A204.1 (cell line): ENCODE measurements around the gene SLF2.
"Not testable (repeated sequence)": the region's sequence is repeated elsewhere in the genome, so short reads cannot be mapped to it uniquely, and the experiment has no call there.

Experiments used
- FAIRE-seq: peaks from 2 replicates; lab custom pipeline; 2012; peaks lifted over from hg19 to GRCh38; lab: Jason Lieb, UNC

Gene SLF2

DNA sequence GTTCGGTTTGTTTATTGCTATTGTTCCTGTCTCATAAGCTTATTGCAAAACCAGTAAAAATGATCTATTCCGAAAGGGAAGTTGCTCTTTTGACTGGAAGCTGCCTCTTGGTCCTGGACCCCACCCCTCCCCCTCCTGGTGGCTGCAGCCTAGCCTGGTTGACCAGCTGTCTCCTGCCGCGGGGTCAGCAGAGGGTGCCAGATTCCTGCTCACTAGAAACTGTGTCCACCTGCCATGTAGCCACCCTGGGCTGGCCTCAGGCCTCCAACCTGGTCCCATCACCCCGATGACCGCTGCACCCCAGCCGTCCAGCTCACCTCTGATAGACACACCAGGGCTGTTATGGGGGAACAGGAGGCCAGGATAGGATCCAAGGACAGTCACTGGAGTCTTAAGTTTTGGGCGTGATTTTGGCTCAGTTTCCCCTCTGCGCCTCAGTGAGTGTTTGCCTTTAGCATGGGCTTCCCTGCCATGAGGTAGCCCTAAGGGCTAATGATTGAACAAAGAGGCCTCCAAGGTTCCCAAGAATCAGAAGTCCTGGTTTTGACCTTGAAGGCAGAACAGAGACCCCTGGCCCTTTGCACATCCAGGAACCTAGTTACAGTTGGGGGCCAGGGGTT lies 32.9 kb upstream of the SLF2 start:
- FAIRE-seq, result no peak

DNA sequence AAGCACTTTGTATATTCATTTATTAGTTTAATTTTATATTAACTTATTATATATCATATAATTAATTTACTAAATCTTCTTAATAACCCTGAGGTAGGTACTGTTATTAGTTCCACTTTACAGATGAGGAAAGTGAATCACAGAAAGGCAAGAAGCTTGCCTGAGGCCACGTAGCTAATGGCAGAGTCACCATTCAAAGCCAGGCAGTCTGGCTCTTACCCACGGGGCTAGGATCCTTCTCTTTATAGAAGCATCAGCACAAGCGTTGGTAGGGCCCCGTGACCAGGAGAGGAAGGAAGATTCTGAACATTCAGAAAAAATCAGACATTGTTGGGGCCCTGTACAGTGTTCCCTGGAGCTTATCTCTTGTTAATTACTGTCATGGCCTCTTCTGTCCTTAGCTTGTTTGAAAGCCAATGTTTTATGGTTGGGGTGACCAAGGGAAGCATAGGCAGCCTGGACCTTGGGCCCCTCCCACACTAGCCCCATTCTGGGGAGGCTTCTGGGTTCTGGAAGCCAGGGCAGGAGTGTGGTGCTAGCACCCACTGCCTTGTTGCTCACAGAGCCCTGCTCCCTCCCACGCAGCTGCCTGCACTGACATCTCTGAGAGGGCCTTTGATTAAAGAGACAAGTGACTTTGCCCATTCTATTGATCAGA lies 31.1 kb upstream of the SLF2 start:
- no peak for FAIRE-seq

DNA sequence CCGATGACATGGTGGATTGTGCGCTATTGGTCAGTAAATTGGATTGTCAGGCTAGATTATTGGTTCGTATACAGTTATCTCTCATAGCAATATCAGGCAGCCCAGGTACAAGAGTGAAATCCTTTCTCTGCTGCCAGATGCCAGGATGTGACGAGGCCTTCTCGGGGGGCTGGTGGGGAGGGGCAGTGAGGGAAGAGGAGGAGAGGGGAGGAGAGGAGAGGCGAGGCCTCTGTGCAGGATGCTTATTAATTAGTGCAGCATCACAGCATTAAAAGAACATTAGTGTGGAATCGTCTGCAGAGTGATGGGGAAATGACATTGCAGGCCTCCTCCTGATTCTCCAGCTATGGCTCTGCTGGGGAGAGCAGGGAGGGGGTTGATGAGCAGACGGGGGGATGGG lies 30.5 kb upstream of the SLF2 start:
- FAIRE-seq, result no peak

DNA sequence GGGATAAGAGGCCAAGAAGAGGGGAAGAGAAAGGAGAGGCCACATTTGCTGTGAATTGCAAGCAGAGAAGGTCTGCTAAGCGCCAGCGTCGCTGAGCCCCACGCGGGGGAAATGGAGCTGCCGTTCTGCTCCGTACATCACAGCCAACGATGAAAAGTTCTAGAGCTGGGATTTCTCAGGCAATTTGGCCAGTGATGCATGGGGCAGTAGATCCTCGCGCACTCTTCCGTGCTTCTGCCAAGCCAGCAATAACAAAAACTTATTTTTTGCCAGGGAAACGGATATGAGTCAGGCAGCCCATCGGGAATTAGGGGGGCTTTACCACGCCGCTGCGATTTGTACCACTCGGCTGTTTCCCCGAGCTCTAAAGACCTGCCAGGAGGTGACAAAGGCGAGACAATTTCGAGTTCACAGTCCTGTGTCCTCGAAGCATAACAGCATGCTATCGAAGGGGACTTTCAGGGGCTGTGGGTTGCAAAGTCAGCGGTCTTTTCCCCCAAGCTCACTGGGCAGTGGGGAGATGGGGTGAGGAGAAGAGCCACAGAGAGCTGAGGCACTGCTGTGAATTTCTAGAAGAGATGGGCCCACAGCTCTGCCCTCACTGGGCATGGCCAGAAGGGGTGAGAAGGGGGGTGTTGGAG lies 30.0 kb upstream of the SLF2 start:
- no peak for FAIRE-seq

DNA sequence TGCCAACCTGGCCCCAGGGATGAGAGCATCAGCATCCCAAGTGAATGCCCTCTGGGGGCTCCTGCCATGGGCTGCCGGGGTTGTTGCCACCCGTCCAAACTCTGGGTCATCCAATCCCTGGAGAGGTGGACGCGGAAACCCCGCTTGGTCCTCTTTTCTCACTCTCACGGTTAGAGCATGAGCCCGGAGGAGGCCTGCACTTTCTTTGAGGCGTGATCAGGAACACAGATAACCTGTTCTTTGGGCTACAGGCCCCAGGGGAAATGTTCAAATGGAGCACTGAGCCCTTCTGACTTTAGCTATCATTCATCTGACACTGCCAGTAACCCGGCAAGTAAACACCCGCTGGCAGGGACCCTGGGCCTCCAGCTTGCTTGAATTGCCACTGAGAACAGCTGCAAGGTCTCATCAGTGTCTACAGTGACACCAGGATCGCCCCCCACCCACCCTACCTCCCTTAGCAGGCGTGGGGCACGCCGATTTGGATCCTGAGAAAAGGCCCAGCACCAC lies 29.4 kb upstream of the SLF2 start:
- FAIRE-seq, result no peak

DNA sequence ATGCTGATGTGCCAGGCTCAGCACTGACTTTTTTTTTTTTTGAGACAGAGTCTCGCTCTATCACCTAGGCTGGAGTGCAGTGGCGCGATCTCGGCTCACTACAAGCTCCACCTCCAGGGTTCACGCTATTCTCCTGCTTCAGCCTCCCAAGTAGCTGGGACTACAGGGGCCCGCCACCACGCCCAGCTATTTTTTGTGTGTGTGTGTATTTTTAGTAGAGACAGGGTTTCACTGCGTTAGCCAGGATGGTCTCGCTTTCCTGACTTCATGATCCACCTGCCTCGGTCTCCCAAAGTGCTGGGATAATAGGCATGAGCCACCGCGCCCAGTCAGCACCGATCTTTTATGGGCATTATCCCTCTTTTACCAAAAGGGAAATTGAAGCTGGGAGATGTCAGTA lies 27.2 kb upstream of the SLF2 start:
- FAIRE-seq, result not testable (repeated sequence)

DNA sequence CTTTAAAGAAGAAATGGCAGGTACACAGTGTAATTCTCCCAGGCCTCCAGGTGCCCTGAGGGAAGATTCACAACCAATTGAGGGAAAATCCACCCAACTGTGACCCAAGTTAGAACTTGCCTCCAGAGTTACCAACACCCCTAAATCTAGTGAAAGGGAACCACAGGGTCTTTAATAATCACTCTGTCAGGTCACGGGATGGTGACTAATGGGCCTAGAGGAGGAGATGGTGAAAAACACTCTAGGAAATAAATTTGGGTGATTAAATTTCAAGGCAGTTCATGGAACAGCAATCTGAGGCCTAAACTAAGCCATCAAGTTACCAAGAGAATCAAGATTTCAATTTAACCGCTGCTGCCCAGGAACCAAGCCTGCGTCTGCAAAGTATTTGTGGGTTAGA lies 26.7 kb upstream of the SLF2 start:
- FAIRE-seq, result no peak

DNA sequence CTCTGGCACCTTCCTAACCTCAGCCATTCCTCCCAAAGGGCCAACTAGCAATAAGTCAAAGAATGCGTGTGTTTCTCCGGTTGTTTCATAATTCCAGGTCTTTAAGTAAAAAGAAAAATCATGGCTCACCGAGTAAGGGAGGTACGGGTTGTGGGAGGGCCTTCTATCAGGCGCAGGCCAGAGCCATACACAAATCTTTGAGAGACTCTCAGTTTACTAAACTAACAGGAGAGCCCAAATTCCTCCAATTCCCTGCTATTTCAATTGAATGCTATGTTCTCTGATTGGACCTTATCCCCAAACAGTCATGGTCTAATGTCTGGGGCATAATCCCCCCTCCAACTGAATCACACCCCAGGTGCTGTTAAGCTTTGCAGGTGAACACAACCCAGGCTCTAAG lies 26.2 kb upstream of the SLF2 start:
- FAIRE-seq, result no peak

DNA sequence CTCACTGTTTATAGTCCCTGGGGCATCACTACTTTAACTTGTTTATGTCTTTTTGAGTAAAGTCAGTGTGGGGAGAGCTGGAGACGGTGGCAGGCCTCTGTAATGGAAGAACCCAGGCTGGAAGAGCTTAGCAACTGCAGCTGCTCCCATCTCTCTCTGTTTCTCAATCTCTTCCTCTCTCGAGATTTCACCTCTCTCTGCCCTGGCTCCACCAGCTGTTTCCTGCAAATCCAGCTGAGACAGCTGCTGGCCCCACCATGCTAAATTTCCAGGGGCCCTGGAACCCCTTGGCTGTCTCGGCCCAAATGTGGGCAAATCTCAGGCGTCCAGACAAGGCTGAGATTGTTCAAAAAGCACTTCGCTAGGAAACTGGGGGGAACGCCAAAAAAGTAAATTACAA lies 25.8 kb upstream of the SLF2 start:
- FAIRE-seq, result no peak

DNA sequence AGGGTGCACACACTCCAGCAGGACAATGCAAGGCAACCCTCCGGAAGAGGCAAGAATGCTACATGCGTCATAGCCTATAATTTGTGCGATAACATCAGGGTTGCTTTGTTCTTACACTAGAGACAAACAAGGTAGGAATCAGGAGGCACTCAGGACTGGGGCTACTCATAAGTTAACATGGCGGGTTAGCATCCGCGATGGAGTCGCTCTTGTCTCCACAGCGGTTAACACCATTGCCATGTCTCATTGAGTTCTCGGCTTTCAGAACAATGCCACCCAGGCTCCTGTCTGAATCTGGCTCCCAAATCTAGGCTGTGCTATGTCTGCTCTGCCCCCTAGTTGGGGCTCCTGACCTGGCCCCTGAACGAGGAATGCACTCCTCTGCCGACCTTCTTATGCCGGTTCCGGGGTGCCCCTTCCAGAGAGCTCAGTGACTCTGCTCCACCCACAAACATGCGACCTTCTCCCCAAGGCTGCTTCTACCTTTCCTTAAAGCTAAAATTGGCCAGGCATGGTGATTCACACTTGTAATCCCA lies 24.9 kb upstream of the SLF2 start:
- FAIRE-seq, result no peak

DNA sequence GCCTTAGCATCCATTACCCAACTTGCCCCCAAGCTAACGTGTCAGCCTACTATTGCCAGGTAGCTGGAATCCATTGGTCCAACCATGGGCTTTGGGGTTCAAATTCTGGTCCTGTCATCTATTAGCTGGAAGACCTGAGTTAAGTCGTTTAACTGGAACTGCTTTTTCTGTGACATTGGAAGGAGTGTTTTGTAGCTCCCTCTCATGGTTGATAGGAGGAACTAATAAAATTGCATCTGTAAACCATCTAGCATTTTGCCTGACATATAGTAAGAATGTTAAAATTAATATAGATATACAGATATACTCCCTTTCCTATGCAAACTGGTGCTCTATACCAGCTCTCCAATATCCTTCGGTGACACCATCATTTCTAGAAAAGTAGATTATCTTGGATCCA lies 23.8 kb upstream of the SLF2 start:
- FAIRE-seq, result peak; percentile 59

DNA sequence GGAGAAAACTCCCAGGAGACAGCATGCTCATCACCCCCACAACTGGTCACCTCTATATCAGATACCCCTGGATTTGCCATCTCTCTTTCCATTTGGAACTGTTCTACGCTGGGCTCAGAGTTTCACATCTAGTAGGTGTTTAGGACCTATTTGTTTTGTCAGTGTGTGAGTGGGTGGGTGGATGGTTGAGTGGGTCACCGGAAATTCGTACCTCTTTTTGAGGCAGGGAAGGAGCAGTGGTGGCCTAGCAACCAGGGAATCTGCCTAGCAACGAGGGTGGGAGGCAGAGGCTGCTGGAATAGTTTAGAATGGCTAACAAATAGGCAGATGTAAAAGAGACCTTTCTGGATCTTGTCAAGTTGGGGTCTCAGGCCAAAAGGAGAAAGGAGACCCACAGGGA lies 23.2 kb upstream of the SLF2 start:
- FAIRE-seq, result no peak

DNA sequence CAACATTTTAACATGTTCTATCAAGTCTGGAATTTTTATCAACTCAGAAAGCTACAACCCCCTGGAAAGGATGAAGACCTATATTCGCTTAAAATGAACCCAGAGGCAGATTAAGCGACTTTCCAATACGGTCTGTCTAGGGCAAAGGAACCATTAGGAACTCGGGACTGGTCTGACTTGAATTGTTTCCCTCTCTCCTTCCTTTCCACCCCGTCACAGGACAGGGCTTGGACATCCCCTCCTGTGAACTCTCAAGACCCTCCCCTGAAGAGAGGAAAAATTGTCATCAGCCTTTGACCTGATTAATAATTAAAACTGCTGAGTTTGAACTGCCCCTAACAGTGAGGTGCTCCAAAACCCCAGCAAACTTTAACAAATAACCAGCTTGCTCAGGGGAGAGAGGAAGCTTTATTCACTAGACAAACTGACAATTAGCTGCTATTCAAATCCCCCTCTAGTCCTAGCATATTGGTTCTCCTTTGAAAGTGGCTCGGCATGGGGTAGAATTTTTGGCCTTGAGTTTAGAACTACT lies 22.6 kb upstream of the SLF2 start:
- FAIRE-seq, result no peak

DNA sequence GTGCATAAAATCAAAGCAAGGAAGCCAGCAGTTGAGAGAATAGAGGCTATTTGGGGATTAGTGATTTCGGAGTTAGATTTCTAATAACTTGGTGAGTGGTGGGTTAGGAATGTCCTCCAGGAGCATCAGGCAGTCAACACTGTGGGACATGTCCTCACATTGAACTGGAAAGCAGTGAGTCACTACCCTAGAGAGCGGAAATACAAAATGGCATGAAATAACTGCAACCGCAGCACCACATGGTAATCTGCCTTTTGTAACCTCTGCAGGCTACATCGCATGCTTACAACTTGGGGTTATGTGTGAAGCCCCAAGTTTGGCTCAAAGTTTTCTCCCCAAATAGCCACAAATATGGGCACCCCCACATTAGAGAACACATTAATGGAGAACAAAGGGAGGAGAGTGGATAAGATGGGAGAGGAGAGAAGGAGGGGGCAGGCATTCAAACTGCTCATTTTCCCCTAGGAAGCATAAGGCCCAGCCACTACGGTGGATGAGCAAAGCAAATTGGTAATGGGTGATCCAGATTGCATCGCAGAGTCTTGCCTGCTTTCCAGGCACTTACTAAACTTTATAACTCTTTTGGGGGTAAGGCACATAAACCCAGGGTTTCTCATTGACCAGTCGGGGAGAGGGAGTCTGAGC lies 22.0 kb upstream of the SLF2 start:
- no peak for FAIRE-seq

DNA sequence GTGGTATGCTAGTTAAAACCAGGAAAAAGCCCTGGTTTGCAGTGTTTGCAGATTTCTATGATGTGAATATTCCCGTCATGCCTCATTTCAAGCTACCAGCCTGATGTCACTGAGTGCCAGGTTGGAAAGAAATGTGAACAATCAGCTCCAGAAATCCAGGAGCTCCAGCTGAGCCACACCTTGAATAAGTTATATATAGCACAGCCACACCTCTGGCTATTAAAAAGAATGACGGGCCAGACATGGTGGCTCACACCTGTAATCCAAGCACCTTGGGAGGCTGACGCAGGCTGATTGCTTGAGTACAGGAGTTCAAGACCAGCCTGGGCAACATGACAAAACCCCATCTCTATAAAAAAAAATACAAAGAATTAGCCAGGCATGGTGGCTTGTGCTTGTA lies 18.7 kb upstream of the SLF2 start:
- no peak for FAIRE-seq

DNA sequence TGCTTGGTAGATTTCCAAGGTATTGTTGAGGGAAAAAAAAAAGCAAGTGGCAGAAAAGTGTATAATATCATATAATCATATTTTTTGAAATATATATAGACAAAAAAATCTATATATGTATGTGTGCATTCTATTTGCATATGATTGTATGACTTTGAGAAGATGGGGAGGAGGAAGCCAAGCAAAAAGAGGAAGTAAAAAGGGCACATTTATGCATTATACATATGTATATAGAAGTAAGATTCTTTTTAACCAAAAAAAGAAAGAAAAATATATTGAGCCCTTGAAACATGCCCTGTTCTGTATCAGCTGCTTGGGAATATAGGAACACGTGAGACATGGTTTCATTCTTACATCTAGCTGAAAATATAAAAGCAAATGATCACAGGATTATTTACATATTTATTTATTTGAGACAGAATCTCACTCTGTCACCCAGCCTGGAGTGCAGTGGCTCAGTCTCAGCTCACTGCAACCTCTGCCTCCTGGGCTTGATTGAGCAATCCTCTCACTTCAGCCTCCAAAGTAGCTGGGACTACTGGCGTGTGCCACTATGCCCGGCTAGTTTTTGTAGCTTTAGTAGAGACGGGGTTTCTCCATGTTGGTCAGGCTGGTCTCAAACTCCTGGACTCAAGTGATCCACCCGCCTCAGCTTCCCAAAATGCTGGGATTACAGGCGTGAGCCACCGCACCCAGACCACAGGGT lies 18.0 kb upstream of the SLF2 start:
- FAIRE-seq, result no peak

DNA sequence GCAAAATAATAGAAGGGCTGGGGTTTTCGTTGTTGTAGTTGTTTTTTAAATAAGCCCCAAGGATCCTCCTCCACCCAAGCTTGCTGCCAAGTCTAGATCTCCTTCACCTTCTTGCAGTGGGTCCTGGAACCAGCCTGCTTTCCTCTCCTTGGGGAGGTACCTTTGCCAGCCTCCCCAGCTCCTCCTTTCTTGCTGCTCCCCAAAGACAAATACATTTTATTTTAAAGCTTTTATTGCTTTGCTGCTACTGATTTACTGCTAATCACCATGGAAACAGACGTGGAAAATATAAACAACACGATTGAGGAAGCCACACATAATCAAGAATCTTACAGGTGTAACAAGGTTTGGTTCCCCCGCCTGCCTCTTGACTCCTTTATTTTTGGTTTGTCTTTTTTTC lies 17.4 kb upstream of the SLF2 start:
- no peak for FAIRE-seq

DNA sequence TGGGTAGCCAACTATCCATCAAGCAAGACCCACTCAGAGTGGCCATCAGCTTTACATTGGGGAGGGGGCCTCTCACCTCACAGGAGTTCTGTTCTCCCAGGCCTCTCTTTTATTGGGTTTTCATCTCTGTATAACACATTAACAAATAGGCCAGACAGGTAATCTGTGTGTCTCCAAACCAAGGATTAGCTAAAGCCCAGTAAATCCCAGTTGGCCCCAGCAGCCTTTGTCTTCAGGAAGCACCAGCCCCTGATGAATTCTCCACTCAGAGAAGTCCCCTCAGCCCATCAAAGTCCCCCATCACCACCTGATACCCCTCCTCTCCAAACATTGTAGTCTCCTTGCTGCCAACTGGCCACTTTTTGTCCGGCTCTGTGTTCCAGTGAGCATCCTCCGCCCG lies 16.9 kb upstream of the SLF2 start:
- no peak for FAIRE-seq

DNA sequence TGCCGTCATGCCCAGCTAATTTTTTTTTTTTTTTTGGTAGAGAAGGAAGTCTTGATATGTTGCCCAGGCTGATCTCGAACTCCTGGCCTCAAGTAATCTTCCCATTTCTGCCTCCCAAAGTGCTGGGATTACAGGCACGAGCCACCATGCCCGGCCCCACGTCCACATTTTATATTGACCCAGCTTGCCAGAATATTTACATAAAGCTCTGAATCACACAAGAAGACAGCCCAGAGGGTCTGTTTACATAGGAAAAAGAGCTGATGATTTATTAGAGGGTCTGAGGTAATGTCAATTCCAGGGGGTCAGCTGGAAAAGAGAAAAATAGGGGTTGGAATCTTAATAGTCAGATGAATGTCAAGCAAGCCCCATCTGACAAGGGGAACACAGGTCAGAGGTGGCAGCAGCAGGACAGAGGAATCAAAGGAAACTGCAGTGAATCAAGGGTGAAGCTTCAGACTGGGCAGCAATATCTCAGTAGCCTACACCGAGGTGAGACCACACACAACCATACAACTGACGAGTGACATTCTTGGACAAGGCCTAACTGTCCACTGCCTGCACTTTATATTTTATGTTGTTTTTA lies 15.8 kb upstream of the SLF2 start:
- no peak for FAIRE-seq

DNA sequence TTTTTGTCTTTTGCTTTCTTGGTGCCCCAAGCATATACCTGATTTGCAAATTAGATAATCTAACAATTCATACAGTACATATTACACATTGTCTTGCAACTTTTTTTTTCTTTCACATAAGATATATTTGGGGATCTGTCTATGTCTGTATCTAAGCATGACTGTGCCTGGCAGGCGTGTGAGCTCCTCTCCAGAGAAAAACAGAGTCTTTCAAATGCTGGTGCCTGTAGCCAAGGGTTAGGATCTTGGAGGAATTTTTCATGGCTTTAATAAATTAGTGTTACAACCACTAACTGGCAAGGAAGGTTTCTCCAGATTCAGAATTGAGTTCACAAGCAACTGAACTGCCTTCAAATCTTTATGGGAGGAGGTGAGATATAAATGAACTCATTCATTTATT lies 14.8 kb upstream of the SLF2 start:
- no peak for FAIRE-seq

DNA sequence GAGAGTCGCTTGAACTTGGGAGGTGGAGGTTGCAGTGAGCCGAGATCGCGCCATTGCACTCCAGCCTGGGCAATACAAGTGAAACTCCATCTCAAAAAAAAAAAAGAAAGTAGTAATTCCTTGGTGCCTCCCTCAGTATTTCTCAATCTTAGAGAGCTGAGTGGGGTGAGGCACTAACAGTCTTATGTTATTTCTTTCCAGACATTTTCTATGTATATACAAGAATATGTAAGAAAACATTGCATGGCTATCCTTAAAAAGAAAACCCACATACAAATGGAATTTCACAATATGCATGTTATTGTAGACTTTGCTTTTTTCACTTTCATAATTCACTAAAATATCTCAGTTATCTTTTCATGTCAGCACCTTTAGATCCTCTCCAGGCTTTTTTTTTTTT lies 13.6 kb upstream of the SLF2 start:
- no peak for FAIRE-seq

DNA sequence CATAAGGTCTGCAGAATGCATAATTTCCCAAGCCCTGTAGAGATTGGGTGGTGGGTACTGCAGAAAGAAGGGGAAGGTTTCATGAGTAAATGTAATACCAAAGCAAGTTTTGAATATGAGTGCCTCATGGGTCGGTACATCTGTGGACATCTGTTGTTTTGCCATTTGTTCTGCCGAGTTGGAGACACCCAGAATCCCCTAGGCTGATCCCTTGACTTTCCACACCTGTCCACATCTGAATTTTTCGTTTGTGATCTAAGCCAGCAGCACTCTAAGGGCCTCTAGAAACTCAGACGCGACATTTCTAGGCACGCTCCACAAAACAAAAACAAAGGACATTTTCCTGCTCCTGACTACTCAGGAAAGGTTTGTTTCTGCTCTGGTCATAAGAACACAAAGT lies 11.7 kb upstream of the SLF2 start:
- no peak for FAIRE-seq
